Measurements from ENCODE around the gene ASTN2.

ASTN2 gene

DNA sequence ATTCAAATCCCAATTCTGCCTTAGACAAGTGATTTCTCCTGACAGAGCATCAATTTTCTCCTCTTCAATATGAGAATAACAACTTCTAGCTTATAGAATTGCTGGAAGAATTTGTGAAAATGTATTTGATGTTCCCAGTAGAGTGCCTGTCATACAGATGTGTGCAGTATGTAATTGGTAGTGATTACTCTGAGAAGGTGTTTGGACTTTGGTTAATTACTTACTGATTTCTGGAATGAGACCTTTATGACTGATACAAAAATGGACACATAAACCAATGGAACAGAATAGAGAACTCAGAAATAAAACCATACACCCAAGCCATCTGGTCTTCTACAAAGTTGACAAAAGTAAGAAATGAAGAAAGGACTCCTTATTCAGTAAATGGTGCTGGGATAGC, 829.7 kb downstream of the ASTN2 start:
- no peak for TF ChIP-seq CTCF (IDR thresholded peaks at IDR 0.05)
- Histone ChIP-seq H3K27ac (no peak overlapping the region), H3K4me3 (no peak overlapping the region)
- no peak for DNase-seq (ENCODE audit: low spot score)

DNA sequence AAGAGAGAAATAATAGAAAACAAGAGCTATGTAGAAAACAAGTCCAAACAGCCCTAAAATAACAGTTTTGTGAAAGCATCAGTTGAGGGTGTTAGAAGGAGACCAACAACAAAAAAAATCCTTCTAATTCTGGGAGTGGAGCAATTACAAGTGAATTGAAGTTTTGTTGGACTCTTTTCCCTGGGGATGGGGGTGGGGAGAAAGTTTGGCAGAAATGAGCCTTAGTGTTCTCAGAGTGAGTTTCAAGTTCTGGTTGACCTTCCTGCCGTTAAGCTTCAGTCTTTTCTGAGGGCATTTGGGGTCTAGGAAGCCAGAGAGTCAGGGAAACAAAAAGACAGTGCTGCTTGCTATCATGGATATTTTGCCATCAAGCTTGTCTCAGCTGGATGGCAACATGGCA, 834.0 kb downstream of the ASTN2 start:
- TF ChIP-seq CTCF (IDR thresholded peaks at IDR 0.05), result no peak
- H3K4me3 ChIP-seq, result no peak overlapping the region
- H3K27ac ChIP-seq, result no peak overlapping the region
- DNase-seq (ENCODE audit: low spot score), result no peak

- TF ChIP-seq CTCF (IDR thresholded peaks at IDR 0.05), result no peak
- H3K4me3 ChIP-seq, result no peak overlapping the region
- H3K27ac ChIP-seq, result no peak overlapping the region
- no peak for DNase-seq (ENCODE audit: low spot score)
Observed at GRCh38 chr9:116576386-116576785, 838.5 kb downstream of the ASTN2 start.

GRCh38 chr9:116574027-116574679, 840.7 kb downstream of the ASTN2 start:
- no peak for TF ChIP-seq CTCF (IDR thresholded peaks at IDR 0.05)
- Histone ChIP-seq H3K4me3 (no peak overlapping the region), H3K27ac (no peak overlapping the region)
- DNase-seq (ENCODE audit: low spot score), result no peak

GRCh38 chr9:116572095-116572748, 842.6 kb downstream of the ASTN2 start:
- DNase-seq (ENCODE audit: low spot score), result peak; percentile 81
- TF ChIP-seq CTCF (IDR thresholded peaks at IDR 0.05), result peak; percentile 90
- no peak overlapping the region for H3K4me3 ChIP-seq
- H3K27ac ChIP-seq, result no peak overlapping the region

DNA sequence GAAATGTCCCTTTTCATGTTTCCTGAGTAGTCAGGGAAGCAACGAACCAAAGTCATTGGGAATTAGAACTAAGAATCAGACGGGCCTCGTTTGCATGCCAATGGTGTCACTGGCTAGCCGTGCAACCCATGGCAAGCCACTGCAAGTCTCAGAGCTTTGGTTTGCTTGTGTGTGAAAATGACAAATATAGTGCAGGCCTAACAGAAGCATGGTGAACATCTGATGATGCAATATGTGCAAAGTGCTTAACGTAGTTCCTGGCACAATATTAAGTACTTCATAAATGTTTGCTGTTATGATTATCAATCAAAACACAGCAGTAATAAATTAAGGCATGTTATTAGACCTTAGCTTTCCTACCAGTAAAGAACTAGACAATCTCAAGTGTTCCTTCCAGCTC, 845.7 kb downstream of the ASTN2 start:
- TF ChIP-seq CTCF (IDR thresholded peaks at IDR 0.05), result no peak
- Histone ChIP-seq H3K27ac (no peak overlapping the region), H3K4me3 (no peak overlapping the region)
- DNase-seq (ENCODE audit: low spot score), result no peak
